HepG2 (cell line): ENCODE data around the gene MAD2L2. TPM values are rescaled to one million over a fixed set of nuclear protein-coding genes. Genes with fewer than 3 reads are reported as not detected.
A peak's percentile ranks its signal among the peaks of the same experiment; 100 is the strongest.

Source experiments
- CEBPG ChIP-seq: IDR thresholded peaks from 2 replicates; pipeline ENCODE4 v1.6.1; 2016
- HNF4G ChIP-seq, 2 experiments: sonication (generic) in 1 of 2; formaldehyde crosslinking in 1 of 2; IDR thresholded peaks; 2 replicates each; pipeline versions ENCODE4 v1.4.0 to v1.6.1; 2011 to 2020; ENCODE audit warnings: borderline replicate concordance in 2 of 2, low read depth in 2 of 2, mild to moderate bottlenecking in 2 of 2, low read length in 1 of 2, missing genetic modification reagents in 1 of 2, moderate library complexity in 1 of 2
- IRF2 ChIP-seq: IDR thresholded peaks from 2 replicates; pipeline ENCODE4 v1.6.1; 2018; ENCODE audit warnings: missing genetic modification reagents, missing compliant biosample characterization
- KMT2A ChIP-seq: sonication (generic); formaldehyde crosslinking; IDR thresholded peaks from 2 replicates; pipeline ENCODE4 v1.4.0; 2020; ENCODE audit warnings: missing genetic modification reagents
- MAFG ChIP-seq: sonication (generic); formaldehyde crosslinking; IDR thresholded peaks from 2 replicates; pipeline ENCODE4 v1.5.1; 2020; ENCODE audit warnings: mild to moderate bottlenecking, missing genetic modification reagents
- PAX8 ChIP-seq: sonication (generic); formaldehyde crosslinking; IDR thresholded peaks from 2 replicates; pipeline ENCODE4 v1.8.0; 2022; ENCODE audit warnings: mild to moderate bottlenecking, missing genetic modification reagents, borderline replicate concordance
- RAD21 ChIP-seq: fragments of 450-650 bp; formaldehyde crosslinking; IDR thresholded peaks from 2 replicates; pipeline ENCODE4 v1.5.0; 2020; ENCODE audit warnings: mild to moderate bottlenecking
- RFXANK ChIP-seq: IDR thresholded peaks from 2 replicates; pipeline ENCODE4 v1.6.1; 2016
- SMAD9 ChIP-seq: sonication (generic); formaldehyde crosslinking; IDR thresholded peaks from 2 replicates; pipeline ENCODE4 v1.5.1; 2020; ENCODE audit warnings: mild to moderate bottlenecking, missing genetic modification reagents
- SRSF1 ChIP-seq: fragments of 200-400 bp; formaldehyde crosslinking; optimal IDR thresholded peaks from 2 replicates; pipeline ENCODE3; 2017; ENCODE audit warnings: mild to moderate bottlenecking, low read depth, low read length, moderate library complexity
- ZFP90 ChIP-seq: sonication (generic); formaldehyde crosslinking; IDR thresholded peaks from 2 replicates; pipeline ENCODE4 v1.8.0; 2022; ENCODE audit warnings: missing genetic modification reagents, mild to moderate bottlenecking, inconsistent platforms, borderline replicate concordance
- ZKSCAN5 ChIP-seq: sonication (generic); formaldehyde crosslinking; IDR thresholded peaks from 2 replicates; pipeline ENCODE4 v1.5.1; 2020; ENCODE audit warnings: mild to moderate bottlenecking, missing genetic modification reagents
- ZNF124 ChIP-seq: sonication (generic); formaldehyde crosslinking; IDR thresholded peaks from 2 replicates; pipeline ENCODE4 v1.4.0; 2020; ENCODE audit warnings: missing genetic modification reagents
- ZNF205 ChIP-seq: IDR thresholded peaks from 2 replicates; pipeline ENCODE4 v1.6.1; 2018; ENCODE audit warnings: missing biosample characterization, missing genetic modification reagents
- ZNF292 ChIP-seq: sonication (generic); formaldehyde crosslinking; IDR thresholded peaks from 2 replicates; pipeline ENCODE4 v1.8.1; 2022; ENCODE audit warnings: mild to moderate bottlenecking, low read depth, missing genetic modification reagents, borderline replicate concordance
- ZNF552 ChIP-seq: sonication (generic); formaldehyde crosslinking; IDR thresholded peaks from 2 replicates; pipeline ENCODE4 v1.9.0; 2022; ENCODE audit warnings: missing genetic modification reagents, mild to moderate bottlenecking, borderline replicate concordance
- ZNF564 ChIP-seq: sonication (generic); formaldehyde crosslinking; IDR thresholded peaks from 2 replicates; pipeline ENCODE4 v1.8.1; 2023; ENCODE audit warnings: mild to moderate bottlenecking, missing genetic modification reagents
- ZNF850 ChIP-seq: sonication (generic); formaldehyde crosslinking; conservative IDR thresholded peaks from 2 replicates; pipeline ENCODE4 v1.9.0; 2021; ENCODE audit warnings: mild to moderate bottlenecking, missing genetic modification reagents
- polyA plus RNA-seq, 8 experiments: library from polyadenylated mRNA; depleted of rRNA in 3 of 8; stranded (reverse) in 7 of 8; unstranded in 1 of 8; fragments of >200 nt; fragmentation: Illumina TruSeq in 4 of 8; extraction: Trizol in 4 of 8; gene quantifications; 2 replicates each; pipeline versions ENCODE4 v1.2.1 to v1.2.3, GENCODE V29; 2011 to 2016; ENCODE audit warnings: low read depth in 4 of 8, missing spikeins in 1 of 8, mixed read lengths in 1 of 8; ENCODE audit not compliant: insufficient read depth in 1 of 8
- total RNA-seq, 5 experiments: library from RNA; depleted of rRNA; stranded (reverse); fragments of >200 nt; fragmentation: Illumina TruSeq; extraction: Trizol; gene quantifications; 2 replicates each; pipeline ENCODE4 v1.2.3, GENCODE V29; 2016; ENCODE audit warnings: low read depth in 1 of 5
- TF ChIP-seq, protein P1 (sequence below): sonication (generic); formaldehyde crosslinking; IDR thresholded peaks from 2 replicates; pipeline ENCODE4 v1.5.1; 2020; ENCODE audit warnings: mild to moderate bottlenecking, missing genetic modification reagents, borderline replicate concordance
- TF ChIP-seq, protein P2 (sequence below): sonication (generic); formaldehyde crosslinking; IDR thresholded peaks from 2 replicates; pipeline ENCODE4 v1.5.0; 2020; ENCODE audit warnings: mild to moderate bottlenecking, missing genetic modification reagents, borderline replicate concordance
- TF ChIP-seq, protein P3 (sequence below): IDR thresholded peaks from 2 replicates; pipeline ENCODE4 v1.6.1; 2016; ENCODE audit warnings: low read depth, control low read depth

The MAD2L2 gene
- total and polyA plus RNA-seq, 2 of the 13 experiments (the other 11 are each of a cell fraction or from before 2014, with no cell fraction given): 51.8 to 53.8 TPM

DNA sequence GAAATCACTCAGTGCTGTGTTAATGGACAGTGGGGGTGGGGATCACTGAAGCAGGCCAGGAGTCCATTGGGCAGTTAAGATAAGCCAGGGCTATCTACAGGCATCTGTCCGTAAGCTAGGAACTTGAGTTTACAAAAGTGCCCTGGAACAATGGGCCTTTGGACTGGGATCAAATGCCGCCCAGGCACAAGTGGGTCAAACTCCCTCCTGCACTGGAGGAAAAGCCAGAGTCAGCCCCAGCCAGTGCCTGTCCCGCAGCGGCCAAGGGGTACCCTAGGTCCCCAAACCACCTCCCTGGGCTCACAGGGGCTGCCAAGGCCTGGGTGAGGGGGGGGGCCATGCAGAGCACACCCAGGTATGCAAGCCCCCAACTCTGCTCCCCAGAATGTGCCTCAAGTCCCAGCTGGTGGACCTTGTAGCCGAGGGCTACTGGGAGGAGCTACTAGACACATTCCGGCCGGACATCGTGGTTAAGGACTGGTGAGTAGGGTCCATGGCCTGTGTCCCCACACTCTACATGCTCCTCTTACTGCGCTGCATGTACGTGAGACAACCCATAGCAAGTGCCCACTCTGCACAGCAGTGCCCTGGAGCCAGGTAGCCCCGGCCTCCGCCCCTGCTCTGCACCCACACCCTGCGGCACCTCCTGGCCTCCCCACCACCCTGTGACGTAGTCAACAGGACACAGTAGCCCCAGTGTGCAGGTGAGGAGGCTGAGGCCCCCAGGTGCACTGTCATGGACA is 9.2 kb downstream of the MAD2L2 start (continued):
- TF ChIP-seq RAD21 (CRISPR knock-in tag): 0 out of 2 replicates have a peak, but pooled peaks have one; percentile 20
- TF ChIP-seq KMT2A (CRISPR knock-in tag): no peak
- no peak for TF ChIP-seq RFXANK (CRISPR knock-in tag)
- TF ChIP-seq ZFP90 (CRISPR knock-in tag): peak; percentile 79
- TF ChIP-seq MAFG (CRISPR knock-in tag): peak; percentile 45; the same call in 1 of the 2 replicates
- TF ChIP-seq PAX8 (CRISPR knock-in tag): no peak
- TF ChIP-seq, protein P1, sequence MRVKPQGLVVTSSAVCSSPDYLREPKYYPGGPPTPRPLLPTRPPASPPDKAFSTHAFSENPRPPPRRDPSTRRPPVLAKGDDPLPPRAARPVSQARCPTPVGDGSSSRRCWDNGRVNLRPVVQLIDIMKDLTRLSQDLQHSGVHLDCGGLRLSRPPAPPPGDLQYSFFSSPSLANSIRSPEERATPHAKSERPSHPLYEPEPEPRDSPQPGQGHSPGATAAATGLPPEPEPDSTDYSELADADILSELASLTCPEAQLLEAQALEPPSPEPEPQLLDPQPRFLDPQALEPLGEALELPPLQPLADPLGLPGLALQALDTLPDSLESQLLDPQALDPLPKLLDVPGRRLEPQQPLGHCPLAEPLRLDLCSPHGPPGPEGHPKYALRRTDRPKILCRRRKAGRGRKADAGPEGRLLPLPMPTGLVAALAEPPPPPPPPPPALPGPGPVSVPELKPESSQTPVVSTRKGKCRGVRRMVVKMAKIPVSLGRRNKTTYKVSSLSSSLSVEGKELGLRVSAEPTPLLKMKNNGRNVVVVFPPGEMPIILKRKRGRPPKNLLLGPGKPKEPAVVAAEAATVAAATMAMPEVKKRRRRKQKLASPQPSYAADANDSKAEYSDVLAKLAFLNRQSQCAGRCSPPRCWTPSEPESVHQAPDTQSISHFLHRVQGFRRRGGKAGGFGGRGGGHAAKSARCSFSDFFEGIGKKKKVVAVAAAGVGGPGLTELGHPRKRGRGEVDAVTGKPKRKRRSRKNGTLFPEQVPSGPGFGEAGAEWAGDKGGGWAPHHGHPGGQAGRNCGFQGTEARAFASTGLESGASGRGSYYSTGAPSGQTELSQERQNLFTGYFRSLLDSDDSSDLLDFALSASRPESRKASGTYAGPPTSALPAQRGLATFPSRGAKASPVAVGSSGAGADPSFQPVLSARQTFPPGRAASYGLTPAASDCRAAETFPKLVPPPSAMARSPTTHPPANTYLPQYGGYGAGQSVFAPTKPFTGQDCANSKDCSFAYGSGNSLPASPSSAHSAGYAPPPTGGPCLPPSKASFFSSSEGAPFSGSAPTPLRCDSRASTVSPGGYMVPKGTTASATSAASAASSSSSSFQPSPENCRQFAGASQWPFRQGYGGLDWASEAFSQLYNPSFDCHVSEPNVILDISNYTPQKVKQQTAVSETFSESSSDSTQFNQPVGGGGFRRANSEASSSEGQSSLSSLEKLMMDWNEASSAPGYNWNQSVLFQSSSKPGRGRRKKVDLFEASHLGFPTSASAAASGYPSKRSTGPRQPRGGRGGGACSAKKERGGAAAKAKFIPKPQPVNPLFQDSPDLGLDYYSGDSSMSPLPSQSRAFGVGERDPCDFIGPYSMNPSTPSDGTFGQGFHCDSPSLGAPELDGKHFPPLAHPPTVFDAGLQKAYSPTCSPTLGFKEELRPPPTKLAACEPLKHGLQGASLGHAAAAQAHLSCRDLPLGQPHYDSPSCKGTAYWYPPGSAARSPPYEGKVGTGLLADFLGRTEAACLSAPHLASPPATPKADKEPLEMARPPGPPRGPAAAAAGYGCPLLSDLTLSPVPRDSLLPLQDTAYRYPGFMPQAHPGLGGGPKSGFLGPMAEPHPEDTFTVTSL: peak; percentile 27; the same call in 1 of the 2 replicates
- 0 out of 2 replicates have a peak, but pooled peaks have one; percentile 19 for TF ChIP-seq ZNF552 (CRISPR knock-in tag)
- TF ChIP-seq SRSF1: peak; percentile 46
- TF ChIP-seq, protein P2, sequence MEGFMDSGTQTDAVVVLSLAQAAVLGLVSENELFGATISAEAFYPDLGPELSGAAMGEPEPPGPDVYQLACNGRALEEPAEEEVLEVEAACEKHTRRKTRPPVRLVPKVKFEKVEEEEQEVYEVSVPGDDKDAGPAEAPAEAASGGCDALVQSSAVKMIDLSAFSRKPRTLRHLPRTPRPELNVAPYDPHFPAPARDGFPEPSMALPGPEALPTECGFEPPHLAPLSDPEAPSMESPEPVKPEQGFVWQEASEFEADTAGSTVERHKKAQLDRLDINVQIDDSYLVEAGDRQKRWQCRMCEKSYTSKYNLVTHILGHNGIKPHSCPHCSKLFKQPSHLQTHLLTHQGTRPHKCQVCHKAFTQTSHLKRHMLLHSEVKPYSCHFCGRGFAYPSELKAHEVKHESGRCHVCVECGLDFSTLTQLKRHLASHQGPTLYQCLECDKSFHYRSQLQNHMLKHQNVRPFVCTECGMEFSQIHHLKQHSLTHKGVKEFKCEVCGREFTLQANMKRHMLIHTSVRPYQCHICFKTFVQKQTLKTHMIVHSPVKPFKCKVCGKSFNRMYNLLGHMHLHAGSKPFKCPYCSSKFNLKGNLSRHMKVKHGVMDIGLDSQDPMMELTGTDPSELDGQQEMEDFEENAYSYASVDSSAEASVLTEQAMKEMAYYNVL (CRISPR knock-in tag): peak; percentile 68; the same call in 1 of the 2 replicates
- TF ChIP-seq ZNF205 (CRISPR knock-in tag): peak; percentile 15; the same call in 1 of the 2 replicates
- TF ChIP-seq ZNF124: peak; percentile 44; the same call in 1 of the 2 replicates
- no peak for TF ChIP-seq ZKSCAN5 (CRISPR knock-in tag)
- TF ChIP-seq SMAD9 (CRISPR knock-in tag): no peak
- TF ChIP-seq IRF2 (CRISPR knock-in tag): peak; percentile 26; the same call in 1 of the 2 replicates
- TF ChIP-seq ZNF292 (CRISPR knock-in tag): peak; percentile 41; the same call in 1 of the 2 replicates
- 0 out of 2 replicates have a peak, but pooled peaks have one; percentile 24 for TF ChIP-seq CEBPG (CRISPR knock-in tag)
- peak; percentile 40; the same call in 1 of the 2 replicates for TF ChIP-seq ZNF564 (CRISPR knock-in tag)
- no peak for TF ChIP-seq ZNF850 (CRISPR knock-in tag)
- peak; percentile 94 for TF ChIP-seq HNF4G (IDR thresholded peaks at IDR 0.05; ENCODE audit: borderline replicate concordance, low read depth, low read length)
- peak; percentile 97 for TF ChIP-seq HNF4G (CRISPR knock-in tag; IDR thresholded peaks at IDR 0.05; ENCODE audit: borderline replicate concordance, low read depth)
- TF ChIP-seq, protein P3, sequence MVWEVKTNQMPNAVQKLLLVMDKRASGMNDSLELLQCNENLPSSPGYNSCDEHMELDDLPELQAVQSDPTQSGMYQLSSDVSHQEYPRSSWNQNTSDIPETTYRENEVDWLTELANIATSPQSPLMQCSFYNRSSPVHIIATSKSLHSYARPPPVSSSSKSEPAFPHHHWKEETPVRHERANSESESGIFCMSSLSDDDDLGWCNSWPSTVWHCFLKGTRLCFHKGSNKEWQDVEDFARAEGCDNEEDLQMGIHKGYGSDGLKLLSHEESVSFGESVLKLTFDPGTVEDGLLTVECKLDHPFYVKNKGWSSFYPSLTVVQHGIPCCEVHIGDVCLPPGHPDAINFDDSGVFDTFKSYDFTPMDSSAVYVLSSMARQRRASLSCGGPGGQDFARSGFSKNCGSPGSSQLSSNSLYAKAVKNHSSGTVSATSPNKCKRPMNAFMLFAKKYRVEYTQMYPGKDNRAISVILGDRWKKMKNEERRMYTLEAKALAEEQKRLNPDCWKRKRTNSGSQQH (CRISPR knock-in tag): no peak
